Ascending aorta (tissue), 2 donors: ENCODE measurements around the gene ADAMTS14. TPM values are rescaled to one million over a fixed set of nuclear protein-coding genes. Genes with fewer than 3 reads are reported as not detected.
A peak's percentile ranks its signal among the peaks of the same experiment; 100 is the strongest.
"Not testable (repeated sequence)": the region's sequence is repeated elsewhere in the genome, so short reads cannot be mapped to it uniquely, and the experiment has no call there.

Source experiments
- DNase-seq, 2 donors: peaks; one replicate each; pipeline ENCODE4 v3.0.0-alpha.2; 2019; ENCODE audit warnings: low spot score in 2 of 2
- H3K27ac ChIP-seq, 2 donors: fragments of 200-600 bp; sonication (generic); one replicate each; pipeline ENCODE4 v1.5.1; 2016 to 2017; ENCODE audit warnings: mild to moderate bottlenecking in 1 of 2
- H3K27me3 ChIP-seq: fragments of 200-600 bp; sonication (generic); one replicate; pipeline ENCODE4 v1.5.1; 2017
- H3K36me3 ChIP-seq, 2 donors: fragments of 200-600 bp; sonication (generic); one replicate each; pipeline ENCODE4 v1.5.1; 2016
- H3K4me1 ChIP-seq, 2 donors: fragments of 200-600 bp; sonication (generic); one replicate each; pipeline ENCODE4 v1.5.1; 2016 to 2017; ENCODE audit warnings: mild to moderate bottlenecking in 1 of 2
- H3K4me3 ChIP-seq, 2 donors: fragments of 200-600 bp; sonication (generic); one replicate each; pipeline ENCODE4 v1.5.1; 2016 to 2017; ENCODE audit warnings: mild to moderate bottlenecking in 1 of 2
- H3K9me3 ChIP-seq, 2 donors: fragments of 200-600 bp; sonication (generic); one replicate each; pipeline ENCODE4 v1.5.1; 2016
- CTCF ChIP-seq, 3 experiments: fragments of 200-600 bp in 2 of 3; fragments of 450-650 bp in 1 of 3; sonication (generic) in 2 of 3; IDR thresholded peaks; one replicate each; pipeline ENCODE4 v1.5.1; 2016 to 2019; ENCODE audit warnings: antibody characterized with exemption in 3 of 3, mild to moderate bottlenecking in 1 of 3, moderate library complexity in 1 of 3
- intact Hi-C: fragments of 100-400 bp; cut with DNase I; formaldehyde crosslinking; loops from one replicate; pipeline ENCODE4 v1.15.1; 2023
- total RNA-seq: library from RNA; depleted of rRNA; stranded (reverse); fragments of >200 nt; gene quantifications from one replicate; pipeline ENCODE4 v1.1.0, GENCODE V29; 2016

Gene ADAMTS14
- total RNA-seq, 1 donor from 2014 or later: 0.32 TPM

DNA sequence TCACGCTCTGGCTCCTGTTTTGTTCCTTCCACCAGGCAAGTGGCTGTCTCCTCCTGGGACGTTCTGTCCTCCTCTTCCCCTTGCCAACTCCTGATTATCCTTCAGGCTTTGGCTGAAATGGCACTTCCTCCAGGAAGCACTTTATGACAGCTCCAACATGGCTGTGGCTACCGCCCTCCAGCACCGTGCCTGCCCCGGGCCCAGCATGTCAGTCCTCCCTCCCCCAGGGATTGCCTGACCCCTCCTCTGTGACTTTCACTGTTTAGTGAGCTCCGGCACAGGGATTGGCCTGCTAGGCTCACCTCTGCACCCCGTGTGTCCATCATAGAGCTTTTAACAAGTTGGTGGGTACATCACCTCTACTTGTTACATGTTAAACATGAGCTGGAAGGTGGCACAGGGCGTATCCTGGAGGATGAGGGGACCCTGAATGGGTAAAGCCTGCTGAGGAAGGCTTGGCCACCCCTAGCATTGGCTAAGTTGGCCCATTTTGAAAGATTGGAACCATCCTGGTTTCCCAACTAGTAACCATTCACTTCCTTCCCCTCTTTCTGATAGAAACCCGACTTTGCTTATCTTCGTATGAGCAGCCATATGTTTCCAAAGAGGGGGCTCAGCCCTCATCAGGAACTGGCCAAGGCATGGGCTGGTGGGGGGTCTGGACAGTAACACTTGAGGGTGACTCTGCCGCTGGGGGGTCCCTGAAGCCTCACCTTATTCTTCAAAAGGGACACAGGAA is 10.5 kb upstream of the ADAMTS14 start:
- Histone ChIP-seq H3K27me3 (no peaks in the 10 kb centered on the region), H3K4me1 (no peaks in the 10 kb centered on the region), H3K9me3 (no peaks in the 10 kb centered on the region), H3K36me3 (no peaks in the 10 kb centered on the region), H3K4me3 (no peak overlapping the region), H3K27ac (no peak overlapping the region)
- TF ChIP-seq CTCF (IDR thresholded peaks at IDR 0.05): no peak
- intact Hi-C loops: no loop called here
- DNase-seq: peak in 1 of 2 donors; percentile 28

DNA sequence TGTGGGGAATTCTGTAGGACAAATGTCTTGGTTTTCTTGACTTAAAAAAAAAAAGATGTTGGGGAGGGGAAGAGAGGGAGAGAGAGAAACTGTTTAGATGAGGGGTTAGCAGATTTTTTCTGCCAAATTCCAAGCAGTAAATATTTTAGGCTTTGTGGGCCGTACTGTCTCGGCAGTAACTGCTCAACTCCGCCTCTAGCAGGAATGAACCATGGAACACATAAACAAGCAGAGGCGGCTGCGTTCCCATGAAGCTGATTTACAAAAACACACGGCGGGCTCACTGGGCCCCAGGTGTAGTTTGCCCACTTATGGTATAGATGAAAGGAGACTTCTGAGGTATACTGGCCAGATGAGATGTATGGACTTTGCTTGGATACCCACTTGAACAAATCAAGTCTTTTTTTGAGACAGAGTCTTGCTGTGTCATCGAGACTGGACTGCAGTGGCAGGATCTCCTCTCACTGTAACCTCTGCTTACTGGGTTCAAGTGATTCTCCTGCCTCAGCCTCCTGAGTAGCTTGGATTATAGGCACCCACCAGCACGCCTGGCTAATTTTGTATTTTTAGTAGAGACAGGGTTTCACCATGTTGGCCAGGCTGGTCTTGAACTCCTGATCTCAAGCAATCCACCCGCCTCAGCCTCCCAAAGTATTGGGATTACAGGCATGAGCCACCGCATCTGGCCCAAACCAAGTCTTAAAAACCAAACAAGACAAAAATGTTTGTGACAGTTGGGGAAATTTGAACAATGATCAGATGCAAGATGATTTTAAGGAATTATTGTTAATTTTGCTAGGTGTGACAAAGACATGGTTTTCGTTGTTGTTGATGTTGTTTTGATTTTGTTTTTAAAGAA is 9.7 kb upstream of the ADAMTS14 start:
- Histone ChIP-seq H3K27me3 (no peaks in the 10 kb centered on the region), H3K36me3 (no peaks in the 10 kb centered on the region), H3K4me1 (no peaks in the 10 kb centered on the region), H3K9me3 (no peaks in the 10 kb centered on the region), H3K27ac (no peak overlapping the region), H3K4me3 (no peak overlapping the region)
- DNase-seq: peak in 1 of 2 donors; percentile 2
- no peak for TF ChIP-seq CTCF (IDR thresholded peaks at IDR 0.05)
- intact Hi-C loops: no loop called here

DNA sequence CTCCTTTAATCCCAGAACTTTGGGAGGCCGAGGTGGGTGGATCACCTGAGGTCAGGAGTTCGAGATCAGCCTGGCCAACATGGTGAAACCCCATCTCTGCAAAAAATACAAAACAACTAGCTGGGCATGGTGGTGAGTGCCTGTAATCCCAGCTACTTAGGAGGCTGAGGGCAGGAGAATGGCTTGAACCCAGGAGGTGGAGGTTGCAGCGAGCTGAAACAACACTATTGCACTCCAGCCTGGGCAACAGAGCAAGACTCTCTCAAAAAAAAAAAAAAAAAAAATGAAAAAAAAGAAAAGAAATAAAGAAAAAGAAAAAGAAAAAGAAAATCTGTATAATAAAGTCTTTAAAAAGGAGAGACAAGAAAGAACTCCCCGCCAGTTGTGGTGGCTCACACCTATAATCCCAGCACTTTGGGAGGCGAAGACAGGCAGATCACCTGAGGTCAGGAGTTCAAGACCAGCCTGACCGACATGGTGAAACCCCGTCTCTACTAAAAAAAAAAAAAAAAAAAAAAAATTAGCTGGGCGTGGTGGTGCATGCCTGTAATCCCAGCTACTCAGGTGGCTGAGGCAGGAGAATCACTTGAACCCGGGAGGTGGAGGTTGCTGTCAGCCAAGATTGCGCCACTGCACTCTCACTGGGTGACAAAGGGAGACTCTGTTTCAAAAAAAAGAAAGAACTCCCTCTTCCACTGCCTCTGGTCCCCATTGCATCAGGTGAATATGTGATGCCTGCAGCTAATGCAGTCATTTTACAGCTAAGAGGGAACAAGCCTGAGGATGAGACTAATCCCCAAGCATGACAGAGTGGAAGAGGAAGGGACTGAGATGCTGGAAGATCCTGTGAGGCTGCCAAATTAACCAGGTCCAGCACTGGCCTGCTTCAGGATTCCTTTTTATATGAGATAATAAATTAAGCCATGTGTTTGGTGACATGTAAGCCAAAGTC is 8.6 kb upstream of the ADAMTS14 start:
- H3K4me3 ChIP-seq, intact Hi-C loops, H3K27ac ChIP-seq, H3K9me3 ChIP-seq, H3K27me3 ChIP-seq, H3K4me1 ChIP-seq, H3K36me3 ChIP-seq: not testable (repeated sequence)
- DNase-seq: peak in 1 of 2 donors; percentile 28

GRCh38 chr10:70664702-70665195 is 7.6 kb upstream of the ADAMTS14 start:
- Histone ChIP-seq H3K36me3 (no peaks in the 10 kb centered on the region), H3K27ac (no peak overlapping the region), H3K4me1 (no peaks in the 10 kb centered on the region), H3K27me3 (no peaks in the 10 kb centered on the region), H3K9me3 (no peaks in the 10 kb centered on the region), H3K4me3 (no peak overlapping the region)
- DNase-seq: peak in 1 of 2 donors; percentile 40
- intact Hi-C loops: no loop called here
- TF ChIP-seq CTCF (IDR thresholded peaks at IDR 0.05): no peak

DNA sequence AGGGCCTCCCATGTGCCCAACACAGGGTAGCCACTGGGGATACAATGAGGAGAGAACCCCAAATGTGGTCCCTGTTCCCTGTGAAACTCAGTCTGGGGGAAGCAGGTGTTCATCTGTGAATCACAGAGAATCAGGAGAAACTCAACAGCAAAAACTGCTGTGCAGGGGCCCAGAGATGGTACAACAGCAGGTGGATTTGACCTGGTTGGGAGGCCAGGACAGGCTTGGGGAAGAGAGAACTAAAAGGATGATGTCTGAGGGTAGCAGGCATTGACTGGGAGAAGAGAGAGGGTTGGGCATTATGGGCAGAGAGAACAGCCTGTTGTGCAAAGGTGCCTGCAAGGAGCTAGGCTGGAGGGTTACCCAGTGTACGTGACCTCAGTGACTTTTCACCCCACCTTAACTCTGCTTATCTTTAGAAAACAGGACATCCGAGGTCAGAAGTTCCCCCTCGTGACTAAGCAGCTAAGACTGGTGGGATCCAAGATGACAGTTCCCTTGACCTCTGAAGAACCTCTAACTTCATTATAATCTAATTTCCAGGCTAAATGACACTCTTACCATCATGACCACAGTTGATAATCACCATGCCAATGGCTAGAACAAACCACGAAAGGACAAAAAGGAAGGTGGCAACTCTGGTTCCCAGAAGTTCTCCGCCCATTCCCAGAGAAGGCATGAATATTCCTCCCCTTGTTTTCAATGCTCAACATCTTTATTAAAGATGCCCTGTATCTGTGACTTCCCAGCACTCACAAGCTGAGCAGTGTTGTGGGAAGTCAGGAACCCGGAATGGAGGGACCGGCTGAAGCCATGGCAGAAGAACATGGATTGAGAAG is 5.1 kb upstream of the ADAMTS14 start:
- no peak overlapping the region for H3K4me3 ChIP-seq
- peak in 1 of 2 donors; percentile 15 for DNase-seq
- no peak for TF ChIP-seq CTCF (IDR thresholded peaks at IDR 0.05)

GRCh38 chr10:70667818-70668217 is 4.5 kb upstream of the ADAMTS14 start:
- H3K4me3 ChIP-seq, H3K9me3 ChIP-seq, intact Hi-C loops, H3K27me3 ChIP-seq, H3K36me3 ChIP-seq, H3K4me1 ChIP-seq, H3K27ac ChIP-seq, DNase-seq: not testable (repeated sequence)

More for the DNA sequence above, 5.1 kb upstream of the ADAMTS14 start:
- no peak overlapping the region for H3K27ac ChIP-seq
- H3K36me3 ChIP-seq: no peaks in the 10 kb centered on the region
- H3K9me3 ChIP-seq: no peaks in the 10 kb centered on the region
- H3K4me1 ChIP-seq: no peaks in the 10 kb centered on the region
- H3K27me3 ChIP-seq: no peaks in the 10 kb centered on the region
- intact Hi-C loops: no loop called here
